ENCODE measurements around the gene BRD8.

The BRD8 gene

DNA sequence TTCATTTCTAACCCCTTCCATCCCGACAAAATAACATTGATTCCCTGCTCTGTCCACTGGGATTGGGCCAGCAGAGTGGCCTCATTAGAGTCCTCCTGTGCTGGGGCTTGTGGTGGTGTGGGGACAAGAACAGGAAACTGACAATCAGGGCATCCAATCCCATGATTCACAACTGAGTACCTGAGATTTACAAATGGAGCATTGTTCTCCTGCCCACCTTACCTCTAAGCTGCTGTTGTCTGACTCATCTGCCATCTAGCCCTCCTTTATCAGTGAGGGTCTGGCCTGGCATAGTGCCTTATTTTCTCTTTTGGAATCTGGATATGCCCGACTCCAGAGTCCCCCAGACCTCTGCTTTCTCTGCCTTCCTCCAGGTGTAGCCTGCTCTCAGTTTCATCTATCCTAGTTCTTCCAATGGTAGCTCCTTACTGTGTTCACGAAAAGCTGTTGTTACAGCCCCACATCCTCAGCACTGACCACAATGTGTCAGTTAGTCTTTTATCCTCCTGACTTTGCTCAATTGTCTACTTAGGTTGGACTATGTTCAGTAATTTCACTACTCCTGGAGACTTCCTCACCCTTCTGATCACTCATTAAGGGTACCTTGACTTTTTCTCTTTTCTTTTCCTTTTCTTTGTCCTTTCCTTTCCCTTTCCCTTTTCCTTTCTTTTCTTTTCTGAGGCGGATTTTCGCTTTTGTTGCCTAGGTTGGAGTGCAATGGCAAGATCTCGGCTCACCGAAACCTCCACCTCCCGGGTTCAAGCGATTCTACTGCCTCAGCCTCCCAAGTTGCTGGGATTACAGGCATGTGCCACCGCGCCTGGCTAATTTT, 81.2 kb downstream of the BRD8 start:
- DNase-seq: no peak

GRCh38 chr5:138096363-138096762, 82.1 kb downstream of the BRD8 start:
- no peak for DNase-seq

GRCh38 chr5:138095100-138095907, 83.1 kb downstream of the BRD8 start:
- DNase-seq: no peak

DNA sequence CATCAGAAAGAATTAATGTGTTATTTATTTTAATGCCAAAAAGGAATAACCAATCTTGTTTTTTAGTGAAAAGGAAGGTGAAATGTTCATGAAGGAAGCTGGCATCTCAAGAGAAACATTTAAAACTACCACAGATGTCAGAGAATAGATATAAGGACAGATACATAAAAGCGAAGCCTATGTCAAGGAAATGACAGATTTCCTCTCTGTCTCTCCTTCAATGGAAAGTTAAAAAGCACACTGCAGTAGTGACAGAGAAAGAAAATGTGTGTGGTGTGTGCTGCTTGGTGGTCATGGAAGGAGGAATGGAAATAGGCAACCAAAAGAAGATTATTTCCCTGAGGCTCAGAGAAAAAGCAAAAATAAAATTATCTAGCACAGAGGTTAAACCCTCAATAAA, 85.4 kb downstream of the BRD8 start:
- no peak for DNase-seq

DNA sequence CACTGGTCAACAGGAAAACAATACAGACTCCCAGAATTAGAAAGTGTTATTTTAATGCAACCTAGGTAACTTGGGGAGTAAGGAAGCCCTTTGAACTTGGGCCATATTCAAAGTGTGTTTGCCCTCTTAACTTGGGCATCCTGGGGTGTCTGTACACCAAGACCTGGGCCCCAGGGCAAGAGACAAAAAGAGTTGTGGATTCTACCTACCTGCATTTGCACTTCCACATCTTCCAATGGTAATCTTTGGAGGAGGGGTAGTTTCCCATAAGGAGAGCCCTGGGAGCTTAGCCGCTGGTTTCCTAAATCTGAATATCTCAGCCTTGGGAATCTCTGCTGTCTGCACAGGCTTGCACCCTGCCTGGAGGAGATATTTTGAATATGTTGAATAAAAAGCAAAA, 86.1 kb downstream of the BRD8 start:
- no peak for DNase-seq

DNA sequence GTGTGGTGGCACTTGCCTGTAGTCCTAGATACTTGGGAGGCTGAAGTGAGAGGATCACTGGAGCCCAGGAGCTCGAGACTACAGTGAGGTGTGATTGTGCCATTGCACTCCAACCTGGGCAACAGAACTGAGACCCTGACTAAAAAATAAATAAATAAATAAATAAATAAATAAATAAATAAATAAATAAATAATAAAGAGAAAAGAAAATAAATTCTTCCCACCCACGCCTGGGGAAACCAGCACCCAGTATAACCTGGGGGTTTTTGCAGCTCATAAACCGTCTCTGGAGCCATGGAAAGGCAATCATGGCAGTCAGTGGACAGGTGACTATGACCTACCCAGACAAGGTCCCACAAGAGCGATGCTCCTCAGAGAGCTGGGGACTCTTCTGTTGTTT, 86.7 kb downstream of the BRD8 start:
- no peak for DNase-seq
